ENCODE results near the gene PSMD10. TPM values are rescaled to one million over a fixed set of nuclear protein-coding genes. Genes with fewer than 3 reads are reported as not detected.

Gene PSMD10, protein sequence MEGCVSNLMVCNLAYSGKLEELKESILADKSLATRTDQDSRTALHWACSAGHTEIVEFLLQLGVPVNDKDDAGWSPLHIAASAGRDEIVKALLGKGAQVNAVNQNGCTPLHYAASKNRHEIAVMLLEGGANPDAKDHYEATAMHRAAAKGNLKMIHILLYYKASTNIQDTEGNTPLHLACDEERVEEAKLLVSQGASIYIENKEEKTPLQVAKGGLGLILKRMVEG
- 73.3 and 93.8 TPM in 2 replicates for total RNA-seq

GRCh38 chrX:108091264-108091877 lies at the start of gene PSMD10, which contains the start of gene ATG4A:
Gene PSMD10, minus strand, starts transcription at chrX:108091542. Its CDS starts 22 bp downstream, at chrX:108091520.
Gene ATG4A, plus strand, starts transcription at chrX:108091778. Its CDS starts 49 bp downstream, at chrX:108091827.

GRCh38 chrX:108044554-108045256 lies 46.6 kb downstream of the PSMD10 start, which contains the start of gene VSIG1:
Gene VSIG1, plus strand, starts transcription at chrX:108045065. Its CDS starts 66 bp downstream, at chrX:108045131.

Other genes with a start within 250 kb of the PSMD10 start
- gene TEX13B, start 109.2 kb downstream of the PSMD10 start, total RNA-seq, result not detected in 2 replicates
- under 0.01 TPM in 1 of 2 replicates, not detected in the other for gene VSIG1, start 46.5 kb downstream of the PSMD10 start, total RNA-seq
- 9.0 and 10.0 TPM in 2 replicates for gene ATG4A, start 236 bp upstream of the PSMD10 start, total RNA-seq

Measured in bronchial smooth muscle cell (primary cell).